ENCODE measurements around the gene FAM227B. TPM values are rescaled to one million over a fixed set of nuclear protein-coding genes. Genes with fewer than 3 reads are reported as not detected.

The FAM227B gene
- total RNA-seq, 1 donor from 2014 or later: 3.2 TPM

DNA sequence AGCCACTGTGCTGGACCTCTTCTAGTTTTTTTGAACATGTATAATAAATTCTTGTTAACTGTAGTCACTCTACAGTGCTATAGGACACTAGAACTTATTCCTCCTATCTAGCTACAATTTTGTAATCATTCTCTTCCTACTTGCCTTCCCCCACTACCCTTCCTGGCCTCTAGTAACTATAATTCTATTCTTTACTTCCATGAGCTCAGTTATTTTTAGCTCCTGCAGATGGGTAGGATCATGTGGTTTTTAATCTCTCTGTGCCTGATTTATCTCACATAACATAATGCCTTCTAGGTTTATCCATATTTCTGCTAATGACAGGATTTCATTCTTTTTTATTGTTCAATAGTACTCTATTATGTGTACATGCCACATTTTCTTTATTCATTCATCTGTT is 310.7 kb downstream of the FAM227B start:
- no peak overlapping the region for H3K4me3 ChIP-seq (ENCODE audit: low read depth, low read length)
- TF ChIP-seq, protein P1, sequence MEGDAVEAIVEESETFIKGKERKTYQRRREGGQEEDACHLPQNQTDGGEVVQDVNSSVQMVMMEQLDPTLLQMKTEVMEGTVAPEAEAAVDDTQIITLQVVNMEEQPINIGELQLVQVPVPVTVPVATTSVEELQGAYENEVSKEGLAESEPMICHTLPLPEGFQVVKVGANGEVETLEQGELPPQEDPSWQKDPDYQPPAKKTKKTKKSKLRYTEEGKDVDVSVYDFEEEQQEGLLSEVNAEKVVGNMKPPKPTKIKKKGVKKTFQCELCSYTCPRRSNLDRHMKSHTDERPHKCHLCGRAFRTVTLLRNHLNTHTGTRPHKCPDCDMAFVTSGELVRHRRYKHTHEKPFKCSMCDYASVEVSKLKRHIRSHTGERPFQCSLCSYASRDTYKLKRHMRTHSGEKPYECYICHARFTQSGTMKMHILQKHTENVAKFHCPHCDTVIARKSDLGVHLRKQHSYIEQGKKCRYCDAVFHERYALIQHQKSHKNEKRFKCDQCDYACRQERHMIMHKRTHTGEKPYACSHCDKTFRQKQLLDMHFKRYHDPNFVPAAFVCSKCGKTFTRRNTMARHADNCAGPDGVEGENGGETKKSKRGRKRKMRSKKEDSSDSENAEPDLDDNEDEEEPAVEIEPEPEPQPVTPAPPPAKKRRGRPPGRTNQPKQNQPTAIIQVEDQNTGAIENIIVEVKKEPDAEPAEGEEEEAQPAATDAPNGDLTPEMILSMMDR (conservative IDR thresholded peaks at IDR 0.05; ENCODE audit: low read depth, low read length): no peak
- DNase-seq (ENCODE audit: low read depth): no peak

DNA sequence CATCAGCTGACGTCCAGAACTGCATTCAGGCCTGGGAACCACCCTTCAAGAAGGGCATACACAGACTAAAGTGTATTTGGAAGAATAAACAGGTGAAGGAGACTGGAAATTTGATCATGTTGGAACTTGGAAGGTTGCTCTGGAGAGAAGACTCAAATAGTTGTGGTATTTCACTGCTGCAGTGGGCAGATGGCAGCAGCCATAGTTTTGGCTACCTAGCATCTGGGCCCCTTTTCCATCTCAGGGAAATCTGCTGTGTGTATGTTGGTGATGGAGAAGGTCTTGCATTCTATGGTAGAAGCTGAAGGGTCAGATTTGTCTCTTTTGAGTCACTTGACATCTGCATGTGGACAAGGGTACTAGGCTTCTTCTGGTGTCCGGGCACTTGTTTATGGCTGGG is 311.9 kb downstream of the FAM227B start:
- TF ChIP-seq, protein P1 (conservative IDR thresholded peaks at IDR 0.05; ENCODE audit: low read depth, low read length): no peak

GRCh38 chr15:49306551-49306950 is 314.1 kb downstream of the FAM227B start:
- DNase-seq (ENCODE audit: low read depth): no peak
- H3K4me3 ChIP-seq (ENCODE audit: low read depth, low read length): no peak overlapping the region
- TF ChIP-seq, protein P1 (conservative IDR thresholded peaks at IDR 0.05; ENCODE audit: low read depth, low read length): no peak

More for the DNA sequence above, 311.9 kb downstream of the FAM227B start:
- no peak for DNase-seq (ENCODE audit: low read depth)
- no peak overlapping the region for H3K4me3 ChIP-seq (ENCODE audit: low read depth, low read length)

DNA sequence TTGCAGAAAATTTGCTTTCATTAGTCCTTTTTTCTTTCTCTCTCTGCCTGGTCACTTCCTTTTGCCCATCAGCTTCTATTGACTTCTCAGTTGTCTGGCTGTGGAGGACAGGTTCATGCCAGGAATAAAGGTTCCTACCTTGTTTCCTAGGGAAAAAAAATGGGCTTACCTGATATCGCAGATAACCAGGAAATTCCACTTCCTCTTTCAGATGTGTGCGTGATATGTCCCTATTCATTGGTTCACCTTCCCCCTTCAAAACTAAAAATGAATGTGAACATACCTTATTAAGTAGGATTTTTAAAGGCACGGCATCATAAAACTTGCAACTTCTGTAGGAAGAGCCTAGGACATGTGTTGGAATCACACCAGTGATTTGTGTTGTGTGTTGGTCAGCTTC is 317.6 kb downstream of the FAM227B start:
- H3K4me3 ChIP-seq (ENCODE audit: low read depth, low read length): no peak overlapping the region
- TF ChIP-seq, protein P1 (conservative IDR thresholded peaks at IDR 0.05; ENCODE audit: low read depth, low read length): no peak
- DNase-seq (ENCODE audit: low read depth): no peak

DNA sequence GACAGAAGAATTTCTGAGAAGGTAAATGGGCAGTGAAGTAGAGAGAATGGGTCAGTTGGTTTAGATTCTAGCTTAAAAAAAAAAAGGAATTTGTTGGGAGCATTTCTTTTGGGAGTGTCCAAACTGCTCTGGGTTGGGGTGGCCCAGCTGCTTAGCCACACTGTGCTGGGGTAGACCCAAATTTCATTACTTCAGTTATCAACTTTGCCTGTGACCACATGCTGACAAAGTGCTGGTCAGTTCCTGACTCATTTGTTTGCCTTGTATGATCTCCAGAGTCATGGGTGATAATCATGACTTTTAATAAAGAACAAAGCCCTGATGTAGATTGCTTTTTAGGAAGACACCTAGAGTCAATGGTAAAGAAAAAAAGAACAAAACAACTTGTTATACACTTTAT is 319.1 kb downstream of the FAM227B start:
- H3K4me3 ChIP-seq (ENCODE audit: low read depth, low read length): no peak overlapping the region
- no peak for DNase-seq (ENCODE audit: low read depth)
- TF ChIP-seq, protein P1 (conservative IDR thresholded peaks at IDR 0.05; ENCODE audit: low read depth, low read length): no peak

GRCh38 chr15:49300856-49301255 is 319.8 kb downstream of the FAM227B start:
- DNase-seq (ENCODE audit: low read depth): no peak
- TF ChIP-seq, protein P1 (conservative IDR thresholded peaks at IDR 0.05; ENCODE audit: low read depth, low read length): no peak

DNA sequence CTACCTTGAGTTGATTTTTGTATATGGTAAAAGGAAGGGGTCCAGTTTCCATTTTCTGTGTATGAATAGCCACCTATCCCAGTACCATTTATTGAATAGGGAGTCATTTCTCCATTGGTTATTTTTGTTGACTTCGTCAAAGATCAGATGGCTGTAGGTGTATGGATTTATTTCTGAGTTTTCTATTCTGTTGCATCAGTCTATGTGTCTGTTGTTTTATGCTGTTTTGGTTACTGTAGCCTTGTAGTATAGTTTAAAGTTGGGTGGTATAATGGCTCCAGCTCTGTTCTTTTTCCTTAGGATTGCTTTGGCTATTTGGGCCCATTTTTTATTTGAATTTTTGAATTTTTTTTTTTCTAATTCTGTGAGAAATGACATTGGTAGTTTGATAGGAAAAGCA is 323.0 kb downstream of the FAM227B start:
- DNase-seq (ENCODE audit: low read depth): no peak
- TF ChIP-seq, protein P1 (conservative IDR thresholded peaks at IDR 0.05; ENCODE audit: low read depth, low read length): no peak
- no peak overlapping the region for H3K4me3 ChIP-seq (ENCODE audit: low read depth, low read length)

More at GRCh38 chr15:49300856-49301255, 319.8 kb downstream of the FAM227B start:
- H3K4me3 ChIP-seq (ENCODE audit: low read depth, low read length): no peak overlapping the region

Data from epithelial cell of proximal tubule (primary cell).